ENCODE measurements around the gene ATP11A. TPM values are rescaled to one million over a fixed set of nuclear protein-coding genes. Genes with fewer than 3 reads are reported as not detected.
"Not testable (repeated sequence)": the region's sequence is repeated elsewhere in the genome, so short reads cannot be mapped to it uniquely, and the experiment has no call there.

The ATP11A gene
- total RNA-seq, 1 donor from 2014 or later = 80.6 TPM

GRCh38 chr13:112854321-112854720 is 164.5 kb downstream of the ATP11A start:
- intact Hi-C loops (cut with micrococcal nuclease) = no loop called here
- Mint-ChIP-seq H3K9me3 (no peaks in the 10 kb centered on the region), H3K27me3 (no peaks in the 10 kb centered on the region), H3K27ac (no peak overlapping the region), H3K4me3 (no peak overlapping the region), H3K4me1 (peaks cover 3% of the 10 kb centered on the region), H3K36me3 (ENCODE audit: low read depth) (peaks cover 59% of the 10 kb centered on the region)
- DNase-seq = no peak

GRCh38 chr13:112855859-112856258 is 166.0 kb downstream of the ATP11A start:
- H3K36me3 Mint-ChIP-seq (ENCODE audit: low read depth) = peaks cover 54% of the 10 kb centered on the region
- intact Hi-C loops (cut with micrococcal nuclease) = no loop called here

DNA sequence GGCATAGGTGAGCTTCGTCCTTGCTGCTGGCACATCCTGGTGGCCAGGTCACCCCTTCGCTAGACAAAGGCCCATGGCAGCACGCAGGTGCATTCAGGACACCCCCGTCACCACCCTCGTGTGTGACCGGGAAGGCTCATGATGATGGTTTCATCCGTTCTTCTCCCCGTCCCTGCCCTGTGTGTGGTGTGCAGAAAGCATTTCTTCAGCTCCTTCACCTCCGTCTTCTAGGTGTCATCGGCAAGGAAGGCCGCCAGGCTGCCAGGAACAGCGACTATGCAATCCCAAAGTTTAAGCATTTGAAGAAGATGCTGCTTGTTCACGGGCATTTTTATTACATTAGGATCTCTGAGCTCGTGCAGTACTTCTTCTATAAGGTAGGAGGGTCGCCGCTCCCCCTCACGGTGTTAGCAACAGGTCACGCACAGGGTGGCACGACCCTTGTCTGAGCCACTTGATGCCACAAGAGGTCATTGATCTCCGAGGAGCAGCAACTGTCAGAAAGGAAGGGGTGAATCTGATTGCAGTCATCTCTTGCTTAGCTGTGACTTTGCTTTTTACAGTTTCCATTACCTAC is 168.2 kb downstream of the ATP11A start:
- H3K27me3 Mint-ChIP-seq = no peaks in the 10 kb centered on the region
- no peak overlapping the region for H3K4me3 Mint-ChIP-seq
- peaks cover 57% of the 10 kb centered on the region for H3K36me3 Mint-ChIP-seq (ENCODE audit: low read depth)
- no peaks in the 10 kb centered on the region for H3K9me3 Mint-ChIP-seq
- DNase-seq = no peak
- intact Hi-C loops (cut with micrococcal nuclease) = no loop called here
- H3K27ac Mint-ChIP-seq = no peak overlapping the region
- H3K4me1 Mint-ChIP-seq = peaks cover 2% of the 10 kb centered on the region

More at GRCh38 chr13:112855859-112856258, 166.0 kb downstream of the ATP11A start:
- no peak for DNase-seq
- Mint-ChIP-seq H3K27ac (no peak overlapping the region), H3K4me1 (peaks cover 4% of the 10 kb centered on the region), H3K27me3 (no peaks in the 10 kb centered on the region), H3K9me3 (no peaks in the 10 kb centered on the region), H3K4me3 (no peak overlapping the region)

DNA sequence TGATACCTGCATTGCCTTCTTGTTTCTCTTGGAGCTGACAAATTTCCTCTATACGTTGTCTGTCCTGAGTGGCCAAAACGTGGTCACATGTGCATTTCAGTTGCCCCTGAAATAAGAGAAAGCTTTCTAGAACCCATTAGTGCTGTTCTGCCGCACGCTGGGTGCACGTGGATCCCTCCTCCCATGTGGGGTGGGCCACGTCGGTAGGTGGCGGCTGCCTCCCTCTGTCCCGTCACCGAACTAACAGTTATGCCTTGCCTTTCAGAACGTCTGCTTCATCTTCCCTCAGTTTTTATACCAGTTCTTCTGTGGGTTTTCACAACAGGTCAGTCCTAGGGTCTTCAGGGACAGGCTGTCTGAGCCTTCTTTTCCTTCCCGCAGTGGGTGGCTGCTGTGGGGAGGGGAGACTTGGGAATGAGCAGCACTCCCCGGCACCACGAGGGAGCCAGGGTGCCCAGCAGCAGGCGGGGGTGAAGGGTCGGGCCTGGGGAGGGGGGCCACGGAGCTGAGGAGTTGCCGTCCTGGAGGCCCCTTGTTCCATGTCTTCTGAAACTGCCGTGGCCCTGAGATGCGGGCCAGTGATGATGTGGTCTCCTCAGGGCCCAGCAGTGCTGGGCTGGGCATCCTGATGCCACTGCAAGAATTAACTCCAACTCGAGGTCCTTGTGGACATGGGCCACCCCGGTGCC is 169.4 kb downstream of the ATP11A start:
- peaks cover 48% of the 10 kb centered on the region for H3K36me3 Mint-ChIP-seq (ENCODE audit: low read depth)
- peaks cover 2% of the 10 kb centered on the region for H3K4me1 Mint-ChIP-seq
- DNase-seq = no peak
- H3K27me3 Mint-ChIP-seq = no peaks in the 10 kb centered on the region
- no peak overlapping the region for H3K4me3 Mint-ChIP-seq
- intact Hi-C loops (cut with micrococcal nuclease) = no loop called here
- no peak overlapping the region for H3K27ac Mint-ChIP-seq
- no peaks in the 10 kb centered on the region for H3K9me3 Mint-ChIP-seq

GRCh38 chr13:112859817-112860190 is 170.0 kb downstream of the ATP11A start:
- DNase-seq = no peak
- Mint-ChIP-seq H3K4me1 (peaks cover 2% of the 10 kb centered on the region), H3K9me3 (no peaks in the 10 kb centered on the region), H3K4me3 (no peak overlapping the region), H3K36me3 (ENCODE audit: low read depth) (peaks cover 45% of the 10 kb centered on the region), H3K27ac (no peak overlapping the region), H3K27me3 (no peaks in the 10 kb centered on the region)
- intact Hi-C loops (cut with micrococcal nuclease) = no loop called here

DNA sequence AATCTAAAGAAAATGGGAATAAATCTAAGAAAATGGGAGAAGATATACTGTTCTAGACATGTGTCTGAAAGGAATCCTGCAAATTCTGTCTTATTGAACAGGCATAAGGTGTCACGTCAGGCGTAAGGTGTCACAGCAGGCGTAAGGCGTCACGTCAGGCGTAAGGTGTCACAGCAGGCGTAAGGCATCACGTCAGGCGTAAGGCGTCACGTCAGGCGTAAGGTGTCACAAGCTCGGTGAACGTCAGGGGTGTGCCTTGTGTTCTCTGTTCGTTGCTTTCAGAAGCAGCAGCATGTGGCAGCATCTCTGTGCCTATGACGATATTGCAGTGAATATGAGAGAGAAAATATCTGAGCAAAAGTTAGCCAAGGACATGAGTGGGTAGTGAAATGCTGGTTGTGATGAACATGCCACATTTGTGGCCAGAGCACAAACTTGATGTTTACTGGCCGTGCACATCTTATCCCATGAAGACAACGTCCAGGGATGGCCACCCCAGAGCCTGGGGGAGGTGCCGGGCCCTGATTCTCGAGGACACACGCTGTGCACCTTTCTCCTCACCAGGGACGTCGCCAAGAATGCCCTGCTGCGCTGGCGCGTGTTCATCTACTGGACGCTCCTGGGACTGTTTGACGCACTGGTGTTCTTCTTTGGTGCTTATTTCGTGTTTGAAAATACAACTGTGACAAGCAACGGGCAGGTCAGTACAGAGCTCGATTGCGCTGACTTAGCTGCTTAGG is 172.2 kb downstream of the ATP11A start:
- H3K4me3 Mint-ChIP-seq = no peak overlapping the region
- DNase-seq = no peak
- H3K27ac Mint-ChIP-seq = no peak overlapping the region
- no peaks in the 10 kb centered on the region for H3K9me3 Mint-ChIP-seq
- peaks cover 2% of the 10 kb centered on the region for H3K4me1 Mint-ChIP-seq
- H3K27me3 Mint-ChIP-seq = no peaks in the 10 kb centered on the region
- intact Hi-C loops (cut with micrococcal nuclease) = no loop called here
- H3K36me3 Mint-ChIP-seq (ENCODE audit: low read depth) = peaks cover 44% of the 10 kb centered on the region

GRCh38 chr13:112863356-112863755 is 173.5 kb downstream of the ATP11A start:
- H3K27me3 Mint-ChIP-seq; H3K27ac Mint-ChIP-seq; H3K4me1 Mint-ChIP-seq; DNase-seq; H3K9me3 Mint-ChIP-seq; H3K4me3 Mint-ChIP-seq; intact Hi-C loops (cut with micrococcal nuclease): not testable (repeated sequence)
- H3K36me3 Mint-ChIP-seq (ENCODE audit: low read depth) = peaks cover 49% of the 10 kb centered on the region

GRCh38 chr13:112865478-112865877 is 175.6 kb downstream of the ATP11A start:
- H3K27ac Mint-ChIP-seq; H3K4me1 Mint-ChIP-seq; H3K27me3 Mint-ChIP-seq; DNase-seq; H3K9me3 Mint-ChIP-seq; intact Hi-C loops (cut with micrococcal nuclease); H3K4me3 Mint-ChIP-seq: not testable (repeated sequence)
- peaks cover 53% of the 10 kb centered on the region for H3K36me3 Mint-ChIP-seq (ENCODE audit: low read depth)

- Mint-ChIP-seq H3K9me3 (peaks cover 9% of the 10 kb centered on the region), H3K27me3 (no peaks in the 10 kb centered on the region), H3K4me1 (peaks cover 1% of the 10 kb centered on the region), H3K36me3 (ENCODE audit: low read depth) (peaks cover 51% of the 10 kb centered on the region), H3K27ac (no peak overlapping the region), H3K4me3 (no peak overlapping the region)
- intact Hi-C loops (cut with micrococcal nuclease) = no loop called here
- DNase-seq = no peak
These were observed 177.5 kb downstream of the ATP11A start for GRCh38 chr13:112867301-112867711.

DNA sequence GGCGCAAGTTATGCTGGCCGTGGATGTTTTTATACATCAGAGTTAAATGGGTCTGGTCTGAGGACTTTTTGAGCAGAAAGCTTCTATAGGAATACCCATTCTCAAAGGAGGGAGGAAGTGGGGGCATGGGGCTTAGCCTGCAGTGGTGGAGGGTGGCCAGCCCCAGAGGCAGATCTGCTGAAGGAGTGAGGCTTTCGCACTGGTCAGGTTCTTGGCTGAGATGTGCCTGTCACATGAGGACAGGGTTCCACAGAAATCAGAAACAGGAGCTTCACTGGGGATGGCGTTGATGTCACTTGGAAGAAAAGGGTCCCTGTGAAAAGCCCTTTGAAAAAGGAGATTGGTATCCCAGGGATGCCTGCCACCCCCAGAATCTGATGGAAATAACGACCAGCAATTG is 178.5 kb downstream of the ATP11A start:
- no peak for DNase-seq
- intact Hi-C loops (cut with micrococcal nuclease) = no loop called here

DNA sequence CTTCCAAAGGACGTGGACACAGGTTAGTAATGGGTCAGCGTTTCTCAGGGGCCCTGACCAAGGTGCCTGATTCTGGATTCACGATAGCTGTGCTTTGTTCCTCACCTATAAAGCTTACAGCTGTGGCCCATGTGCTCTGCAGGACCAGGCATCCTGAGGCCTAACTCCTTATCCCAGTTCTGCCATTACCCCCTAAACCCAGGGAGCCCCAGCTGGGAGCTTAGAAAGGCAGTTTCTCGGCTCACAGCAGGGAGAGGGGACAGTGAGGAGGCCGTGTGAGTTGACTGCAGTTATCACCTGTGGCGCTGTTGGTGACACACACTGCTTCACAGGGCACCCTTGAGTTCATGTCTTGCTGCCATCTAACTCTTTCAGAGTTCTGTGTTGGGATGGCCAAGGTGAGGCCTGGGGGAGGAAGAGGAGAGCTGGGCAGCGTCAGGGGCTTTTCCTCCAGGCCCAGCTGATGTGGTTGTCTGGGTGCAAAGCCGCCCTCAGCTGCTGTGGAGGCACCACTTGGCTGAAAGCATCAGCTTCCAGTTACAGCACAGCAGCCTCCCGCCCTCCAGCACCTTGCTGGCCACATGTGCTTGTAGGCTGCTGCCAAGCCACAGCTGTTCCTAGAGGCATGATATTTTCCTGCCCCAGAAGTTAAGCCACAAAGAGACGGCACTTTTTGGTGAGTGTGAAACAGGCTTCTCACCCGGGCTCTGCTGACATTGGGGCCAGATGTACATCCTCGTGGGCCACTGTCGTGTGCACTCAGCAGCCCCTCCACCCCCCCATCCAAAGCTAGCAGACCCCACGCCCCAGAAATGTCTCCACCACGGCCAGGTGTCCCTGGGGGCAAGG is 179.6 kb downstream of the ATP11A start:
- intact Hi-C loops (cut with micrococcal nuclease) = loop anchor here (5.0 kb wide), 1 partner anchor 177 kb away; the partner anchor contains the start of gene ATP11A
- Mint-ChIP-seq H3K4me3 (no peak overlapping the region), H3K36me3 (ENCODE audit: low read depth) (peaks cover 54% of the 10 kb centered on the region), H3K4me1 (peaks cover 14% of the 10 kb centered on the region), H3K27me3 (no peaks in the 10 kb centered on the region), H3K27ac (no peak overlapping the region), H3K9me3 (peaks cover 15% of the 10 kb centered on the region)
- no peak for DNase-seq

More for the DNA sequence above, 178.5 kb downstream of the ATP11A start:
- no peak overlapping the region for H3K4me3 Mint-ChIP-seq
- H3K27me3 Mint-ChIP-seq = no peaks in the 10 kb centered on the region
- H3K9me3 Mint-ChIP-seq = peaks cover 11% of the 10 kb centered on the region
- no peak overlapping the region for H3K27ac Mint-ChIP-seq
- H3K36me3 Mint-ChIP-seq (ENCODE audit: low read depth) = peaks cover 49% of the 10 kb centered on the region
- H3K4me1 Mint-ChIP-seq = peaks cover 9% of the 10 kb centered on the region

DNA sequence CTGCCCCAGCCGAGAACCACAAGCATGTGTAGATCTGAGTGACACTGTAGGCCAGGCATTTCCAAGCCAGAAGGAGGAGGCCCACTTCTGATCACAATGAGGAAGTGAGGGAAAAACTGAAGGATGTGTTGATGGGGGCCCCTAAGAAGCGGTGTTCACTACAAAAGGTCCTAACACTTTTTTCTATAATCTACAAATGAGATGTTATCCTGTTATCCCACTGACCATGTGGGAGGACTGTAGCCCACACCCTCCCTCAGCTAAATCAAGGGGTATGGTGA is 180.2 kb downstream of the ATP11A start:
- H3K27me3 Mint-ChIP-seq = no peaks in the 10 kb centered on the region
- no peak for DNase-seq
- H3K4me1 Mint-ChIP-seq = peaks cover 14% of the 10 kb centered on the region
- intact Hi-C loops (cut with micrococcal nuclease) = loop anchor here (5.0 kb wide), 1 partner anchor 178 kb away; the partner anchor contains the start of gene ATP11A
- peaks cover 56% of the 10 kb centered on the region for H3K36me3 Mint-ChIP-seq (ENCODE audit: low read depth)
- peaks cover 15% of the 10 kb centered on the region for H3K9me3 Mint-ChIP-seq
- no peak overlapping the region for H3K4me3 Mint-ChIP-seq
- H3K27ac Mint-ChIP-seq = no peak overlapping the region

DNA sequence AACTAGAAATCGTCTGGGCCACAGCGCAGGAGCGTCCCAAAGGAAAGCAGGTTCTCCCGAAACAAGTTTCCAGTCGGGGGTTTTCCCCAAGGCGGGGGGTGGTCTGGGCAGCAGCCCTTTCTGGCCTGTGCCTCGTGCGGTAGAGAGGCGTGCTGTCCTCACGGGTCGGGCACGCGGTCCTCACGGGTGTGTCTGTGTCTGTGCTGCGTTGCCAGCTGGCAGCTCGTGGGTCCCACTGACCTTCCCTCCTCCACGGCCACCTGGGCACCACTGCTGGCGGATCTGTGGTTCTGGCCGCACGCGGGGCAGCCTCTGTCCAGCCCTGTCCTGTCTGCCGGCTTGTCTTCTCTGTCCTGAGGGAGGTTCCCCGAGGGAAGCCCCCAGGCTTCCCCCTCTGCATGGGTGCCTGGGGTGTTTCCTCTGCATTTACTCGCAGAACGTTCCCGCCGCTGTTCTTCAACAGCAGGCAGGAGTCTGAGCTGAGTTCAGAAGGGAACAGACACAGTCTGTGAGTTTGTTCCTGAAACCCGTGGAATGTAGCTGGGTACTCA is 181.0 kb downstream of the ATP11A start:
- no peak for DNase-seq
- intact Hi-C loops (cut with micrococcal nuclease) = loop anchor here (5.0 kb wide), 1 partner anchor 179 kb away; the partner anchor contains the start of gene ATP11A
- Mint-ChIP-seq H3K27me3 (no peaks in the 10 kb centered on the region), H3K4me3 (no peak overlapping the region), H3K4me1 (peaks cover 14% of the 10 kb centered on the region), H3K27ac (no peak overlapping the region), H3K36me3 (ENCODE audit: low read depth) (peaks cover 61% of the 10 kb centered on the region), H3K9me3 (peaks cover 15% of the 10 kb centered on the region)
